B cell (primary cell): ENCODE data around the gene CFB.

Experiments used
- EZH2 ChIP-seq: IDR thresholded peaks from 2 replicates; pipeline ENCODE4 v1.6.1; 2012; ENCODE audit warnings: borderline replicate concordance, low read depth, mild to moderate bottlenecking, moderate library complexity, low read length; ENCODE audit not compliant: insufficient read depth, poor library complexity, severe bottlenecking
- TF ChIP-seq, protein P1 (sequence below): fragments of 200-600 bp; IDR thresholded peaks from one replicate; pipeline ENCODE4 v1.8.0; 2022; ENCODE audit warnings: antibody characterized with exemption, mild to moderate bottlenecking

DNA sequence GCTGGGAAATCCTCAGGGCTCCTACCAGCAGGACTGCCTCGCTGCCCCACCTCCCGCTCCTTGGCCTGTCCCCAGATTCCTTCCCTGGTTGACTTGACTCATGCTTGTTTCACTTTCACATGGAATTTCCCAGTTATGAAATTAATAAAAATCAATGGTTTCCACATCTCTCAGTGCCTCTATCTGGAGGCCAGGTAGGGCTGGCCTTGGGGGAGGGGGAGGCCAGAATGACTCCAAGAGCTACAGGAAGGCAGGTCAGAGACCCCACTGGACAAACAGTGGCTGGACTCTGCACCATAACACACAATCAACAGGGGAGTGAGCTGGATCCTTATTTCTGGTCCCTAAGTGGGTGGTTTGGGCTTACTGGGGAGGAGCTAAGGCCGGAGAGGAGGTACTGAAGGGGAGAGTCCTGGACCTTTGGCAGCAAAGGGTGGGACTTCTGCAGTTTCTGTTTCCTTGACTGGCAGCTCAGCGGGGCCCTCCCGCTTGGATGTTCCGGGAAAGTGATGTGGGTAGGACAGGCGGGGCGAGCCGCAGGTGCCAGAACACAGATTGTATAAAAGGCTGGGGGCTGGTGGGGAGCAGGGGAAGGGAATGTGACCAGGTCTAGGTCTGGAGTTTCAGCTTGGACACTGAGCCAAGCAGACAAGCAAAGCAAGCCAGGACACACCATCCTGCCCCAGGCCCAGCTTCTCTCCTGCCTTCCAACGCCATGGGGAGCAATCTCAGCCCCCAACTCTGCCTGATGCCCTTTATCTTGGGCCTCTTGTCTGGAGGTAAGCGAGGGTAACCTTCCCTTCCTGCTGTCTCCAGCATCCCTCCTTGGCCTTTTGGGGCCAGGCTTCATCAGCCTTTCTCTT, at the start of gene CFB:
- no peak for TF ChIP-seq EZH2
- TF ChIP-seq, protein P1, sequence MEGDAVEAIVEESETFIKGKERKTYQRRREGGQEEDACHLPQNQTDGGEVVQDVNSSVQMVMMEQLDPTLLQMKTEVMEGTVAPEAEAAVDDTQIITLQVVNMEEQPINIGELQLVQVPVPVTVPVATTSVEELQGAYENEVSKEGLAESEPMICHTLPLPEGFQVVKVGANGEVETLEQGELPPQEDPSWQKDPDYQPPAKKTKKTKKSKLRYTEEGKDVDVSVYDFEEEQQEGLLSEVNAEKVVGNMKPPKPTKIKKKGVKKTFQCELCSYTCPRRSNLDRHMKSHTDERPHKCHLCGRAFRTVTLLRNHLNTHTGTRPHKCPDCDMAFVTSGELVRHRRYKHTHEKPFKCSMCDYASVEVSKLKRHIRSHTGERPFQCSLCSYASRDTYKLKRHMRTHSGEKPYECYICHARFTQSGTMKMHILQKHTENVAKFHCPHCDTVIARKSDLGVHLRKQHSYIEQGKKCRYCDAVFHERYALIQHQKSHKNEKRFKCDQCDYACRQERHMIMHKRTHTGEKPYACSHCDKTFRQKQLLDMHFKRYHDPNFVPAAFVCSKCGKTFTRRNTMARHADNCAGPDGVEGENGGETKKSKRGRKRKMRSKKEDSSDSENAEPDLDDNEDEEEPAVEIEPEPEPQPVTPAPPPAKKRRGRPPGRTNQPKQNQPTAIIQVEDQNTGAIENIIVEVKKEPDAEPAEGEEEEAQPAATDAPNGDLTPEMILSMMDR = no peak
